ENCODE results near the gene NABP1. TPM values are rescaled to one million over a fixed set of nuclear protein-coding genes. Genes with fewer than 3 reads are reported as not detected.

NABP1 gene
- total RNA-seq: 30.8 and 37.5 TPM in 2 replicates

GRCh38 chr2:191677646-191678436 is at the start of gene NABP1:
NABP1 (plus strand) TSS chr2:191678136; CDS start chr2:191678615, 479 bp downstream.

Other genes with a start within 250 kb of the NABP1 start
- 57.2 and 84.5 TPM in 2 replicates for gene CAVIN2, start 169.0 kb downstream of the NABP1 start, total RNA-seq